Measurements from ENCODE around the gene BDP1. TPM values are rescaled to one million over a fixed set of nuclear protein-coding genes. Genes with fewer than 3 reads are reported as not detected.

The BDP1 gene
- total RNA-seq, 2 donors from 2014 or later, result 37.8 to 38.7 TPM

Other genes with a start within 250 kb of the BDP1 start
- 10 to 100 TPM; 27.9 to 30.1 TPM for gene MCCC2, start 131.7 kb downstream of the BDP1 start, total RNA-seq